ENCODE measurements around the gene RAB40C.

RAB40C gene

DNA sequence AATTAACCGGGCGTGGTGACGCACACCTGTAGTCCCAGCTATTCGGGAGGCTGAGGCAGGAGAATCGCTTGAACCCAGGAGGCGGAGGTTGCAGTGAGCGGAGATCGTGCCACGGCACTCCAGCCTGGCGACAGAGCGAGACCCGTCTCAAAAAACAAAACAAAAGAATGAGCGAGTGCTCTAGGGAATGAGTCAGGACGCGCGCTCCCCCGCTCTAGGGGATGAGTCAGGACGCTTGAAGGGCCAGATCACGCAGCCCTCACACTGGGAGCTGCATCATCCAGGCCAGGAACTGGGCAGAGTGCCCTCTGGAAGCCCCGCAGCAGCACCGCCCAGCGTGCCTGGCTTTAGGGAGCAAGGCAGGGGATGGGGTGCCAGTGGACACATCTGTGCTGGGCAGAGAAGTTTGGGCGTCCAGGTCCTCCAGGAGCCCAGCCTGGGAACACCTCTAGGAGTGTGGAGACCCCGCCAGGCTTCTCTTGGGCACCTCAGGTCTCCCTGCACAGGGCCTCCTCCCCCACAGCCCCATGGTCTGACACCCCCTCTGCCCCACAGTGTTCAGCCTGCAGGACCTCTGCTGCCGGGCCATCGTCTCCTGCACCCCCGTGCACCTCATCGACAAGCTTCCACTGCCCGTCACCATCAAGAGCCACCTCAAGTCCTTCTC lies 37.1 kb downstream of the RAB40C start:
- peaks cover 12% of the 10 kb centered on the region for H3K4me1 ChIP-seq (ENCODE audit: control insufficient read depth, insufficient read depth, low read length)
- H3K9me3 ChIP-seq (ENCODE audit: control insufficient read depth, insufficient read depth, low read length), result no peaks in the 10 kb centered on the region
- H3K36me3 ChIP-seq (ENCODE audit: control insufficient read depth, insufficient read depth, low read length), result 0 out of 2 replicates have a peak, but pooled peaks cover 2% of the 10 kb centered on the region
- H3K4me3 ChIP-seq (ENCODE audit: low read length), result no peak overlapping the region
- DNase-seq (ENCODE audit: low read depth, low spot score), result no peak
- H3K27me3 ChIP-seq (ENCODE audit: control insufficient read depth, insufficient read depth, low read length), result no peaks in the 10 kb centered on the region
- WGBS (ENCODE audit: insufficient coverage, insufficient read length), result no CpG with 5 or more reads among the region's 29 CpGs
- H3K27ac ChIP-seq (ENCODE audit: low read length), result no peak overlapping the region

- no peak for DNase-seq (ENCODE audit: low read depth, low spot score)
- Histone ChIP-seq H3K4me1 (ENCODE audit: control insufficient read depth, insufficient read depth, low read length) (peaks cover 12% of the 10 kb centered on the region), H3K27me3 (ENCODE audit: control insufficient read depth, insufficient read depth, low read length) (no peaks in the 10 kb centered on the region), H3K4me3 (ENCODE audit: low read length) (no peak overlapping the region), H3K27ac (ENCODE audit: low read length) (no peak overlapping the region), H3K36me3 (ENCODE audit: control insufficient read depth, insufficient read depth, low read length) (peaks cover 2% of the 10 kb centered on the region; the same call in 1 of the 2 replicates), H3K9me3 (ENCODE audit: control insufficient read depth, insufficient read depth, low read length) (no peaks in the 10 kb centered on the region)
- WGBS (ENCODE audit: insufficient coverage, insufficient read length), result no CpG with 5 or more reads among the region's 50 CpGs
Observed at GRCh38 chr16:627454-628239, 37.8 kb downstream of the RAB40C start.

GRCh38 chr16:628321-629061 lies 38.6 kb downstream of the RAB40C start:
- no peaks in the 10 kb centered on the region for H3K27me3 ChIP-seq (ENCODE audit: control insufficient read depth, insufficient read depth, low read length)
- H3K4me1 ChIP-seq (ENCODE audit: control insufficient read depth, insufficient read depth, low read length), result peaks cover 12% of the 10 kb centered on the region
- H3K4me3 ChIP-seq (ENCODE audit: low read length), result no peak overlapping the region
- no peaks in the 10 kb centered on the region for H3K9me3 ChIP-seq (ENCODE audit: control insufficient read depth, insufficient read depth, low read length)
- DNase-seq (ENCODE audit: low read depth, low spot score), result no peak
- H3K36me3 ChIP-seq (ENCODE audit: control insufficient read depth, insufficient read depth, low read length), result peaks cover 10% of the 10 kb centered on the region; the same call in 1 of the 2 replicates
- no peak overlapping the region for H3K27ac ChIP-seq (ENCODE audit: low read length)
- no CpG with 5 or more reads among the region's 33 CpGs for WGBS (ENCODE audit: insufficient coverage, insufficient read length)

GRCh38 chr16:629185-629832 lies 39.4 kb downstream of the RAB40C start:
- DNase-seq (ENCODE audit: low read depth, low spot score), result no peak
- Histone ChIP-seq H3K27me3 (ENCODE audit: control insufficient read depth, insufficient read depth, low read length) (no peaks in the 10 kb centered on the region), H3K4me3 (ENCODE audit: low read length) (no peak overlapping the region), H3K27ac (ENCODE audit: low read length) (no peak overlapping the region), H3K36me3 (ENCODE audit: control insufficient read depth, insufficient read depth, low read length) (peaks cover 17% of the 10 kb centered on the region), H3K4me1 (ENCODE audit: control insufficient read depth, insufficient read depth, low read length) (peaks cover 12% of the 10 kb centered on the region), H3K9me3 (ENCODE audit: control insufficient read depth, insufficient read depth, low read length) (no peaks in the 10 kb centered on the region)
- no CpG with 5 or more reads among the region's 29 CpGs for WGBS (ENCODE audit: insufficient coverage, insufficient read length)

GRCh38 chr16:629833-630248 lies 40.0 kb downstream of the RAB40C start:
- no peak for DNase-seq (ENCODE audit: low read depth, low spot score)
- Histone ChIP-seq H3K27ac (ENCODE audit: low read length) (no peak overlapping the region), H3K4me1 (ENCODE audit: control insufficient read depth, insufficient read depth, low read length) (peaks cover 12% of the 10 kb centered on the region), H3K4me3 (ENCODE audit: low read length) (no peak overlapping the region), H3K27me3 (ENCODE audit: control insufficient read depth, insufficient read depth, low read length) (no peaks in the 10 kb centered on the region), H3K9me3 (ENCODE audit: control insufficient read depth, insufficient read depth, low read length) (no peaks in the 10 kb centered on the region), H3K36me3 (ENCODE audit: control insufficient read depth, insufficient read depth, low read length) (peaks cover 18% of the 10 kb centered on the region)
- no CpG with 5 or more reads among the region's 11 CpGs for WGBS (ENCODE audit: insufficient coverage, insufficient read length)

- peaks cover 12% of the 10 kb centered on the region for H3K4me1 ChIP-seq (ENCODE audit: control insufficient read depth, insufficient read depth, low read length)
- no CpG with 5 or more reads among the region's 29 CpGs for WGBS (ENCODE audit: insufficient coverage, insufficient read length)
- H3K36me3 ChIP-seq (ENCODE audit: control insufficient read depth, insufficient read depth, low read length), result peaks cover 18% of the 10 kb centered on the region
- no peaks in the 10 kb centered on the region for H3K9me3 ChIP-seq (ENCODE audit: control insufficient read depth, insufficient read depth, low read length)
- no peaks in the 10 kb centered on the region for H3K27me3 ChIP-seq (ENCODE audit: control insufficient read depth, insufficient read depth, low read length)
- no peak overlapping the region for H3K27ac ChIP-seq (ENCODE audit: low read length)
- no peak for DNase-seq (ENCODE audit: low read depth, low spot score)
- no peak overlapping the region for H3K4me3 ChIP-seq (ENCODE audit: low read length)
Observed at GRCh38 chr16:630249-630814, 40.5 kb downstream of the RAB40C start.

GRCh38 chr16:630815-631405 lies 41.0 kb downstream of the RAB40C start, which contains the start of gene WFIKKN1:
TSS of gene WFIKKN1 (plus strand) at chr16:630985. CDS start at chr16:631254, 269 bp downstream.
- no peak within 1 kb of the TSS for H3K27ac ChIP-seq (ENCODE audit: low read length)
- H3K4me1 ChIP-seq (ENCODE audit: control insufficient read depth, insufficient read depth, low read length), result peaks cover 14% of the 10 kb centered on the region

DNA sequence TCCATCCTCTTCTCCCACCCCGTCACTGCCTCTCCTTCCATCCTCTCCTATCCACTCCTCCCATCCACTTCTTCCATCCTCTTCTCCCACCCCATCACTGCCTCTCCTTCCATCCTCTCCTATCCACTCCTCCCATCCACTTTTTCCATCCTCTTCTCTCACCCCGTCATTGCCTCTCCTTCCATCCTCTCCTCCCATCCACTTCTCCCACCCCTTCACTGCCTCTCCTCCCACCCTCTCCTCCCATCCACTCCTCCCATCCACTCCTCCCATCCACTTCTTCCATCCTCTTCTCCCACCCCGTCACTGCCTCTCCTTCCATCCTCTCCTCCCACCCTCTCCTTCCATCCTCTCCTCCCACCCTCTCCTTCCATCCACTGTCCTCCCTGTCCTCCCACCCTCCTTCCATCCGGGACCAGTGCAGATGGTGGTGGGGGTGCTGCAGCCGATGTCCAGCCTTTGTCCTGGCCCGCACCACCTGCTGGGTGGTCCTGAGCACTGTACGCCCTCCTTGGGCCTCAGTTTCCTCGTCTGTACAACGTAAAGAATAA lies 42.0 kb downstream of the RAB40C start:
- peaks cover 14% of the 10 kb centered on the region for H3K4me1 ChIP-seq (ENCODE audit: control insufficient read depth, insufficient read depth, low read length)
- no peak for DNase-seq (ENCODE audit: low read depth, low spot score)
- no peaks in the 10 kb centered on the region for H3K27me3 ChIP-seq (ENCODE audit: control insufficient read depth, insufficient read depth, low read length)
- WGBS (ENCODE audit: insufficient coverage, insufficient read length), result 100% methylated on average over 2 of the region's 9 CpGs
- H3K4me3 ChIP-seq (ENCODE audit: low read length), result no peak overlapping the region
- H3K9me3 ChIP-seq (ENCODE audit: control insufficient read depth, insufficient read depth, low read length), result no peaks in the 10 kb centered on the region
- no peak overlapping the region for H3K27ac ChIP-seq (ENCODE audit: low read length)
- H3K36me3 ChIP-seq (ENCODE audit: control insufficient read depth, insufficient read depth, low read length), result peaks cover 18% of the 10 kb centered on the region

More at GRCh38 chr16:630815-631405, 41.0 kb downstream of the RAB40C start, which contains the start of gene WFIKKN1:
- no peak for DNase-seq (ENCODE audit: low read depth, low spot score)
- Histone ChIP-seq H3K4me3 (ENCODE audit: low read length) (peak within 1 kb of the TSS; percentile 10; the same call in 1 of the 2 replicates), H3K9me3 (ENCODE audit: control insufficient read depth, insufficient read depth, low read length) (no peaks in the 10 kb centered on the region), H3K27me3 (ENCODE audit: control insufficient read depth, insufficient read depth, low read length) (no peaks in the 10 kb centered on the region), H3K36me3 (ENCODE audit: control insufficient read depth, insufficient read depth, low read length) (peaks cover 18% of the 10 kb centered on the region)
- WGBS (ENCODE audit: insufficient coverage, insufficient read length), result no CpG with 5 or more reads among the region's 23 CpGs

GRCh38 chr16:632486-633335 lies 42.8 kb downstream of the RAB40C start:
- no peak for DNase-seq (ENCODE audit: low read depth, low spot score)
- Histone ChIP-seq H3K4me3 (ENCODE audit: low read length) (no peak overlapping the region), H3K27ac (ENCODE audit: low read length) (no peak overlapping the region), H3K27me3 (ENCODE audit: control insufficient read depth, insufficient read depth, low read length) (no peaks in the 10 kb centered on the region), H3K36me3 (ENCODE audit: control insufficient read depth, insufficient read depth, low read length) (peaks cover 18% of the 10 kb centered on the region), H3K9me3 (ENCODE audit: control insufficient read depth, insufficient read depth, low read length) (no peaks in the 10 kb centered on the region), H3K4me1 (ENCODE audit: control insufficient read depth, insufficient read depth, low read length) (peaks cover 12% of the 10 kb centered on the region)
- no CpG with 5 or more reads among the region's 67 CpGs for WGBS (ENCODE audit: insufficient coverage, insufficient read length)
